GM12874 (cell line): Measurements from ENCODE around the gene RABEP1.

Experiments used
- CTCF ChIP-seq: IDR thresholded peaks from 2 replicates; pipeline ENCODE4 v1.5.1; 2011; ENCODE audit warnings: low read depth, mild to moderate bottlenecking, control low read depth, low read length, moderate library complexity; ENCODE audit not compliant: insufficient read depth

The RABEP1 gene

GRCh38 chr17:5373112-5373511, 91.0 kb downstream of the RABEP1 start:
- TF ChIP-seq CTCF, result no peak

GRCh38 chr17:5378566-5379207, 96.6 kb downstream of the RABEP1 start:
- no peak for TF ChIP-seq CTCF

- no peak for TF ChIP-seq CTCF
Observed at GRCh38 chr17:5379351-5380107, 97.4 kb downstream of the RABEP1 start.

GRCh38 chr17:5380491-5381135, 98.5 kb downstream of the RABEP1 start:
- TF ChIP-seq CTCF, result no peak

- no peak for TF ChIP-seq CTCF
Observed at GRCh38 chr17:5381542-5381941, 99.5 kb downstream of the RABEP1 start.

- TF ChIP-seq CTCF, result no peak
Observed at GRCh38 chr17:5391678-5392077, 109.6 kb downstream of the RABEP1 start.

GRCh38 chr17:5396612-5397011, 114.5 kb downstream of the RABEP1 start:
- no peak for TF ChIP-seq CTCF
